Loucy (cell line): Measurements from ENCODE around the gene PPP2R1A.

Source experiments
- H2AFZ ChIP-seq: fragments of 200-600 bp; sonication (generic); 2 replicates; pipeline ENCODE4 v1.6.0; 2016; ENCODE audit warnings: antibody characterized with exemption, mild to moderate bottlenecking, low read length, moderate library complexity
- H3F3A ChIP-seq: fragments of 200-600 bp; 2 replicates; pipeline ENCODE4 v1.6.0; 2016; ENCODE audit warnings: antibody characterized with exemption, low read depth, mild to moderate bottlenecking
- H3K27me3 ChIP-seq: fragments of 200-600 bp; sonication (generic); 2 replicates; pipeline ENCODE4 v1.6.1; 2014; ENCODE audit warnings: low read length, mild to moderate bottlenecking; ENCODE audit not compliant: insufficient read depth, poor library complexity, severe bottlenecking
- H3K36me3 ChIP-seq: fragments of 200-600 bp; sonication (generic); 2 replicates; pipeline ENCODE4 v1.6.1; 2016; ENCODE audit warnings: low read length; ENCODE audit not compliant: insufficient read depth
- H3K4me1 ChIP-seq: fragments of 200-600 bp; sonication (generic); 2 replicates; pipeline ENCODE4 v1.5.1; 2014; ENCODE audit warnings: low read length, mild to moderate bottlenecking; ENCODE audit not compliant: insufficient read depth, poor library complexity, severe bottlenecking
- H3K4me2 ChIP-seq: fragments of 200-600 bp; sonication (generic); 2 replicates; pipeline ENCODE4 v1.6.0; 2014; ENCODE audit warnings: antibody characterized with exemption, low read length, low read depth, mild to moderate bottlenecking; ENCODE audit not compliant: poor library complexity, severe bottlenecking
- H3K4me3 ChIP-seq: fragments of 200-600 bp; sonication (generic); 2 replicates; pipeline ENCODE4 v1.5.1; 2014; ENCODE audit warnings: low read length, mild to moderate bottlenecking, mixed read lengths; ENCODE audit not compliant: poor library complexity, severe bottlenecking
- H3K79me2 ChIP-seq: fragments of 200-600 bp; sonication (generic); 2 replicates; pipeline ENCODE4 v1.6.1; 2014; ENCODE audit warnings: low read length; ENCODE audit not compliant: insufficient read depth
- H3K9ac ChIP-seq: fragments of 200-600 bp; sonication (generic); 2 replicates; pipeline ENCODE4 v1.6.0; 2014; ENCODE audit warnings: mild to moderate bottlenecking, low read depth, low read length, moderate library complexity; ENCODE audit not compliant: poor library complexity, severe bottlenecking
- H3K9me2 ChIP-seq: fragments of 200-600 bp; sonication (generic); replicated peaks from 2 replicates; pipeline ENCODE4 v1.6.1; 2016; ENCODE audit warnings: low read depth, low read length, mixed read lengths
- H3K9me3 ChIP-seq: fragments of 200-600 bp; sonication (generic); 2 replicates; pipeline ENCODE4 v1.6.1; 2014; ENCODE audit warnings: mild to moderate bottlenecking, antibody characterized with exemption, low read length, low read depth; ENCODE audit not compliant: insufficient read depth
- H4K20me1 ChIP-seq: fragments of 200-600 bp; sonication (generic); 2 replicates; pipeline ENCODE4 v1.6.0; 2014; ENCODE audit warnings: antibody characterized with exemption, low read length, mild to moderate bottlenecking; ENCODE audit not compliant: insufficient read depth, poor library complexity, severe bottlenecking
- EZH2phosphoT487 ChIP-seq: fragments of 200-600 bp; IDR thresholded peaks from 2 replicates; pipeline ENCODE4 v1.6.1; 2018; ENCODE audit warnings: antibody characterized with exemption, mild to moderate bottlenecking, moderate library complexity, borderline replicate concordance
- TF ChIP-seq, protein P1 (sequence below): fragments of 200-600 bp; sonication (generic); conservative IDR thresholded peaks from 2 replicates; pipeline ENCODE4 v1.5.1; 2014; ENCODE audit warnings: mild to moderate bottlenecking, antibody characterized with exemption, low read length

The PPP2R1A gene

DNA sequence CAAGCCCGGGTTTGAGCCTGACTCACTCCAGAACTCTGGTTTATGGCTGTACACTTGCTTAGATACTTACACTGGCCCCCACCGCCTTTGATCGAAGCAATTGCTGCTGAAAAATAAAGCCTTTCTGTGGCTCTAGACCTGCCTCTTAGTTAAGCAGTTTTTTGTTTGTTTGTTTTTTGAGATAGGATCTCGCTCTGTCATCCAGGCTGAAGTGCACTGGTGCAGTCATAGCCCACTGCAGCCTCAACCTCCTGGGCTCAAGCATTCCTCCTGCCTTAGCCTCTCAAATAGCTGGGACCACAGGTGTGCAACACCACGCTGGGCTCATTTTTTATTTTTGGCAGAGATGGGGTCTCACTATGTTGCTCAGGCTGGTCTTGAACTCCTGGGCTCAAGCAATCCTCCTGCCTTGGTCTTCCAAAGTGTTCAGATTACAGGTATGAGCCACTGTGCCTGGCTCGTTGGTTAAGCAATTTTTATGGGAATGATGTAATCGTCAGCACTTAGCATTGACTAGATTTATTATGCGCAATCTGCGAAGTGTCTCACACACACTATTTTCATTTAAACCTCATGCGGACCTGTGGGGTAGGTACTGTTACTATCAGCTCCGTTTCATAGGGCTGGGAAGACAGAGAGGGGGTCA is 22.2 kb downstream of the PPP2R1A start:
- no peaks in the 10 kb centered on the region for H3K9me3 ChIP-seq
- H3K4me3 ChIP-seq, result no peak overlapping the region
- peaks cover 10% of the 10 kb centered on the region; the same call in 1 of the 2 replicates for H3K79me2 ChIP-seq
- no peaks in the 10 kb centered on the region for H3K9me2 ChIP-seq
- no peak overlapping the region for H3K4me2 ChIP-seq
- no peak overlapping the region for H2AFZ ChIP-seq
- TF ChIP-seq, protein P1, sequence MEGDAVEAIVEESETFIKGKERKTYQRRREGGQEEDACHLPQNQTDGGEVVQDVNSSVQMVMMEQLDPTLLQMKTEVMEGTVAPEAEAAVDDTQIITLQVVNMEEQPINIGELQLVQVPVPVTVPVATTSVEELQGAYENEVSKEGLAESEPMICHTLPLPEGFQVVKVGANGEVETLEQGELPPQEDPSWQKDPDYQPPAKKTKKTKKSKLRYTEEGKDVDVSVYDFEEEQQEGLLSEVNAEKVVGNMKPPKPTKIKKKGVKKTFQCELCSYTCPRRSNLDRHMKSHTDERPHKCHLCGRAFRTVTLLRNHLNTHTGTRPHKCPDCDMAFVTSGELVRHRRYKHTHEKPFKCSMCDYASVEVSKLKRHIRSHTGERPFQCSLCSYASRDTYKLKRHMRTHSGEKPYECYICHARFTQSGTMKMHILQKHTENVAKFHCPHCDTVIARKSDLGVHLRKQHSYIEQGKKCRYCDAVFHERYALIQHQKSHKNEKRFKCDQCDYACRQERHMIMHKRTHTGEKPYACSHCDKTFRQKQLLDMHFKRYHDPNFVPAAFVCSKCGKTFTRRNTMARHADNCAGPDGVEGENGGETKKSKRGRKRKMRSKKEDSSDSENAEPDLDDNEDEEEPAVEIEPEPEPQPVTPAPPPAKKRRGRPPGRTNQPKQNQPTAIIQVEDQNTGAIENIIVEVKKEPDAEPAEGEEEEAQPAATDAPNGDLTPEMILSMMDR, result no peak
- no peak for TF ChIP-seq EZH2phosphoT487
- no peaks in the 10 kb centered on the region for H3F3A ChIP-seq
- no peaks in the 10 kb centered on the region for H3K4me1 ChIP-seq
- H3K36me3 ChIP-seq, result peaks cover 92% of the 10 kb centered on the region
- H3K9ac ChIP-seq, result no peak overlapping the region
- H4K20me1 ChIP-seq, result peaks cover 10% of the 10 kb centered on the region
- H3K27me3 ChIP-seq, result no peaks in the 10 kb centered on the region

DNA sequence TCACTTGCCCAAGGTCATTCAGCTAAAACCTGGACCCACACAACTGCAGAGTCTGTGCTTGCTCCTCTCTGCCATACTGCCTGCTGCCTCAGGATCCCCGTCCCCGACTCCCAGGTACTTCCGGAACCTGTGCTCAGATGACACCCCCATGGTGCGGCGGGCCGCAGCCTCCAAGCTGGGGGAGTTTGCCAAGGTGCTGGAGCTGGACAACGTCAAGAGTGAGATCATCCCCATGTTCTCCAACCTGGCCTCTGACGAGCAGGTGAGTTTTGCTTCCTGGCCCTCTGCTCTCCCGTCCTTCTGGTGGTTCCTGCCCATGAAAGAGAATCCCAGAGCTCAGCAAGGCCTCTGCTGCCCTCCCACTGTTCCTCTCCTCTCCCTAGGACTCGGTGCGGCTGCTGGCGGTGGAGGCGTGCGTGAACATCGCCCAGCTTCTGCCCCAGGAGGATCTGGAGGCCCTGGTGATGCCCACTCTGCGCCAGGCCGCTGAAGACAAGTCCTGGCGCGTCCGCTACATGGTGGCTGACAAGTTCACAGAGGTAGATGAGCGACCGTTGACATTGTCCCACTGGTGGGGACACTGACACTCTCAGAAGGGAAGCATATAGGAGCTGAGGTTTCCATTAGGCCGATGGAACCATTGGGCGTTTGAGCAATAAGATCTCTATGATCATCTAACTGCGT is 22.9 kb downstream of the PPP2R1A start:
- H3K27me3 ChIP-seq, result no peaks in the 10 kb centered on the region
- peaks cover 92% of the 10 kb centered on the region for H3K36me3 ChIP-seq
- TF ChIP-seq, protein P1, result no peak
- no peak for TF ChIP-seq EZH2phosphoT487
- no peaks in the 10 kb centered on the region for H3K9me3 ChIP-seq
- H3K4me2 ChIP-seq, result no peak overlapping the region
- peaks cover 7% of the 10 kb centered on the region for H4K20me1 ChIP-seq
- no peaks in the 10 kb centered on the region for H3K9me2 ChIP-seq
- H3K4me3 ChIP-seq, result no peak overlapping the region
- H3F3A ChIP-seq, result no peaks in the 10 kb centered on the region
- no peak overlapping the region for H2AFZ ChIP-seq
- H3K4me1 ChIP-seq, result no peaks in the 10 kb centered on the region
- H3K9ac ChIP-seq, result no peak overlapping the region
- peaks cover 10% of the 10 kb centered on the region; the same call in 1 of the 2 replicates for H3K79me2 ChIP-seq

DNA sequence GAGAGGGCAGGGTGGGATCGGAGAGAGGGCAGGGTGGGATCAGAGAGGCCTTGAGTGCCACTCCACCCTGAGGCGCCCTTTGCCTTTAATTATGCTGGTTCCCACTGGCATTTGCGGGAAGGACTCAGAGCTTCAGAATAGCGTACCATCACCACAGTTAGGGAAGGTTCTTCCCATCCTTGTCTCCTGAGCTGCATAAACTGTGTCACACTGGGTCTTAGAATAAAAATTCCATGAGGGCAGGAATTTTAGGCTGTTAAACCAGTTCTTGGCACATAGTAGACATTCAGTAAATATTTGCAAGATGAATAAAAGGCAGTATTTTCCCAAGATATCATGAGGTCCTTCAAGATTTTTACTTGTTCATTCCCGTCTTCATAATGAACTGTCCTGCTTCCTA is 24.4 kb downstream of the PPP2R1A start:
- Histone ChIP-seq H3K9me3 (no peaks in the 10 kb centered on the region), H3K9me2 (no peaks in the 10 kb centered on the region), H3K27me3 (no peaks in the 10 kb centered on the region), H3K4me3 (no peak overlapping the region), H3K4me1 (no peaks in the 10 kb centered on the region), H3K4me2 (no peak overlapping the region), H4K20me1 (peaks cover 7% of the 10 kb centered on the region), H3K9ac (no peak overlapping the region), H3K79me2 (0 out of 2 replicates have a peak, but pooled peaks cover 5% of the 10 kb centered on the region), H2AFZ (no peak overlapping the region), H3K36me3 (peaks cover 94% of the 10 kb centered on the region), H3F3A (no peaks in the 10 kb centered on the region)
- TF ChIP-seq, protein P1, result no peak
- TF ChIP-seq EZH2phosphoT487, result no peak
